Karpas-422 (cell line): ENCODE results near the gene TTC9. TPM values are rescaled to one million over a fixed set of nuclear protein-coding genes. Genes with fewer than 3 reads are reported as not detected.

Experiments
- DNase-seq: peaks from one replicate; pipeline ENCODE4 v3.0.0-alpha.2; 2015
- H2AFZ ChIP-seq: fragments of 200-600 bp; sonication (generic); 2 replicates; pipeline ENCODE4 v1.6.1; 2014; ENCODE audit warnings: antibody characterized with exemption, low read length, mixed read lengths
- H3K27ac ChIP-seq: fragments of 200-600 bp; sonication (generic); 2 replicates; pipeline ENCODE4 v1.5.1; 2014; ENCODE audit warnings: mild to moderate bottlenecking, low read length, moderate library complexity
- H3K27me3 ChIP-seq: fragments of 200-600 bp; sonication (generic); 2 replicates; pipeline ENCODE4 v1.6.1; 2014; ENCODE audit warnings: low read length, mixed read lengths
- H3K36me3 ChIP-seq: fragments of 200-600 bp; sonication (generic); 2 replicates; pipeline ENCODE4 v1.6.1; 2014; ENCODE audit warnings: low read length, mixed read lengths; ENCODE audit not compliant: insufficient read depth
- H3K4me1 ChIP-seq: fragments of 200-600 bp; sonication (generic); 2 replicates; pipeline ENCODE4 v1.6.1; 2014; ENCODE audit warnings: mild to moderate bottlenecking, low read length, mixed read lengths
- H3K4me2 ChIP-seq: fragments of 200-600 bp; sonication (generic); 2 replicates; pipeline ENCODE4 v1.6.1; 2014; ENCODE audit warnings: low read length, low read depth, mild to moderate bottlenecking; ENCODE audit not compliant: poor library complexity, severe bottlenecking
- H3K4me3 ChIP-seq: fragments of 200-600 bp; sonication (generic); 2 replicates; pipeline ENCODE4 v1.5.1; 2014; ENCODE audit warnings: mild to moderate bottlenecking, antibody characterized with exemption, low read length, mixed read lengths
- H3K79me2 ChIP-seq: fragments of 200-600 bp; sonication (generic); 2 replicates; pipeline ENCODE4 v1.6.1; 2014; ENCODE audit warnings: mild to moderate bottlenecking, low read length, mixed read lengths
- H3K9ac ChIP-seq: fragments of 200-600 bp; sonication (generic); 2 replicates; pipeline ENCODE4 v1.6.0; 2014; ENCODE audit warnings: low read length
- H3K9me2 ChIP-seq: fragments of 200-600 bp; sonication (generic), shearing (Covaris generic); replicated peaks from 2 replicates; pipeline ENCODE4 v1.6.0; 2014; ENCODE audit warnings: mild to moderate bottlenecking, low read length, moderate library complexity; ENCODE audit not compliant: insufficient read depth
- H3K9me3 ChIP-seq: fragments of 300-700, 200-600 bp; sonication (generic); 2 replicates; pipeline ENCODE4 v1.6.1; 2014; ENCODE audit warnings: low read length, mixed read lengths
- H4K20me1 ChIP-seq: fragments of 200-600 bp; sonication (generic); 2 replicates; pipeline ENCODE4 v1.6.1; 2014; ENCODE audit warnings: mild to moderate bottlenecking, antibody characterized with exemption, low read length, low read depth; ENCODE audit not compliant: insufficient read depth
- total RNA-seq: library from RNA; depleted of rRNA; stranded (reverse); fragments of >200 nt; shearing (Covaris generic); gene quantifications from 2 replicates; pipeline ENCODE4 v1.2.3, GENCODE V29; 2014; ENCODE audit warnings: low replicate concordance

TTC9 gene
- total RNA-seq, 1 experiment from 2014 or later = 6.1 TPM

GRCh38 chr14:70671652-70672644, 30.2 kb downstream of the TTC9 start:
- no peaks in the 10 kb centered on the region for H4K20me1 ChIP-seq
- H3K4me2 ChIP-seq = no peak overlapping the region
- H2AFZ ChIP-seq = no peak overlapping the region
- H3K4me1 ChIP-seq = peaks cover 7% of the 10 kb centered on the region
- H3K4me3 ChIP-seq = no peak overlapping the region
- H3K9me3 ChIP-seq = no peaks in the 10 kb centered on the region
- H3K27ac ChIP-seq = no peak overlapping the region
- no peak overlapping the region for H3K9ac ChIP-seq
- H3K9me2 ChIP-seq = no peaks in the 10 kb centered on the region; the same call in 1 of the 2 replicates
- H3K79me2 ChIP-seq = no peaks in the 10 kb centered on the region
- no peaks in the 10 kb centered on the region for H3K36me3 ChIP-seq
- no peaks in the 10 kb centered on the region for H3K27me3 ChIP-seq
- no peak for DNase-seq

GRCh38 chr14:70677341-70677740, 35.6 kb downstream of the TTC9 start:
- Histone ChIP-seq H3K27ac (no peak overlapping the region), H3K9me2 (no peaks in the 10 kb centered on the region), H2AFZ (no peak overlapping the region), H3K4me1 (no peaks in the 10 kb centered on the region), H3K27me3 (no peaks in the 10 kb centered on the region), H3K9ac (no peak overlapping the region), H3K36me3 (no peaks in the 10 kb centered on the region), H3K4me3 (no peak overlapping the region), H3K79me2 (no peaks in the 10 kb centered on the region), H3K9me3 (no peaks in the 10 kb centered on the region), H3K4me2 (no peak overlapping the region), H4K20me1 (no peaks in the 10 kb centered on the region)
- no peak for DNase-seq

- no peak overlapping the region for H3K27ac ChIP-seq
- H3K4me3 ChIP-seq = no peak overlapping the region
- H3K9ac ChIP-seq = no peak overlapping the region
- H3K36me3 ChIP-seq = no peaks in the 10 kb centered on the region
- H3K9me3 ChIP-seq = no peaks in the 10 kb centered on the region
- H4K20me1 ChIP-seq = no peaks in the 10 kb centered on the region
- DNase-seq = no peak
- H3K4me1 ChIP-seq = no peaks in the 10 kb centered on the region
- no peaks in the 10 kb centered on the region for H3K79me2 ChIP-seq
- no peak overlapping the region for H3K4me2 ChIP-seq
- H3K9me2 ChIP-seq = no peaks in the 10 kb centered on the region
- H2AFZ ChIP-seq = no peak overlapping the region
- no peaks in the 10 kb centered on the region for H3K27me3 ChIP-seq
Observed at GRCh38 chr14:70680748-70681147, 39.0 kb downstream of the TTC9 start.

GRCh38 chr14:70683983-70684382, 42.3 kb downstream of the TTC9 start:
- H3K27me3 ChIP-seq = no peaks in the 10 kb centered on the region
- no peak overlapping the region for H3K4me3 ChIP-seq
- H2AFZ ChIP-seq = no peak overlapping the region
- no peaks in the 10 kb centered on the region for H4K20me1 ChIP-seq
- no peaks in the 10 kb centered on the region for H3K9me3 ChIP-seq
- DNase-seq = no peak
- H3K4me1 ChIP-seq = no peaks in the 10 kb centered on the region
- H3K9me2 ChIP-seq = no peaks in the 10 kb centered on the region
- no peaks in the 10 kb centered on the region for H3K36me3 ChIP-seq
- no peak overlapping the region for H3K4me2 ChIP-seq
- no peak overlapping the region for H3K9ac ChIP-seq
- no peak overlapping the region for H3K27ac ChIP-seq
- no peaks in the 10 kb centered on the region for H3K79me2 ChIP-seq

- no peaks in the 10 kb centered on the region for H3K9me3 ChIP-seq
- no peak overlapping the region for H3K27ac ChIP-seq
- H3K4me1 ChIP-seq = no peaks in the 10 kb centered on the region
- DNase-seq = no peak
- no peaks in the 10 kb centered on the region for H3K9me2 ChIP-seq
- no peak overlapping the region for H2AFZ ChIP-seq
- H3K4me2 ChIP-seq = no peak overlapping the region
- no peaks in the 10 kb centered on the region for H3K27me3 ChIP-seq
- no peaks in the 10 kb centered on the region for H3K79me2 ChIP-seq
- no peak overlapping the region for H3K9ac ChIP-seq
- no peaks in the 10 kb centered on the region for H3K36me3 ChIP-seq
- no peak overlapping the region for H3K4me3 ChIP-seq
- no peaks in the 10 kb centered on the region for H4K20me1 ChIP-seq
Observed at GRCh38 chr14:70685474-70686197, 43.9 kb downstream of the TTC9 start.

GRCh38 chr14:70692210-70692609, 50.5 kb downstream of the TTC9 start:
- Histone ChIP-seq H3K9me2 (no peaks in the 10 kb centered on the region), H3K9me3 (no peaks in the 10 kb centered on the region), H4K20me1 (no peaks in the 10 kb centered on the region), H3K27me3 (no peaks in the 10 kb centered on the region), H3K79me2 (no peaks in the 10 kb centered on the region), H3K4me3 (no peak overlapping the region), H3K36me3 (no peaks in the 10 kb centered on the region), H3K27ac (no peak overlapping the region), H3K9ac (no peak overlapping the region), H3K4me1 (no peaks in the 10 kb centered on the region), H2AFZ (no peak overlapping the region), H3K4me2 (no peak overlapping the region)
- no peak for DNase-seq

GRCh38 chr14:70696026-70696425, 54.3 kb downstream of the TTC9 start:
- no peak overlapping the region for H3K4me3 ChIP-seq
- no peak for DNase-seq
- no peak overlapping the region for H3K4me2 ChIP-seq
- no peak overlapping the region for H3K9ac ChIP-seq
- H3K27me3 ChIP-seq = no peaks in the 10 kb centered on the region
- H3K4me1 ChIP-seq = no peaks in the 10 kb centered on the region
- no peaks in the 10 kb centered on the region for H4K20me1 ChIP-seq
- H3K79me2 ChIP-seq = no peaks in the 10 kb centered on the region
- no peak overlapping the region for H2AFZ ChIP-seq
- no peak overlapping the region for H3K27ac ChIP-seq
- no peaks in the 10 kb centered on the region for H3K9me3 ChIP-seq
- H3K9me2 ChIP-seq = no peaks in the 10 kb centered on the region
- no peaks in the 10 kb centered on the region for H3K36me3 ChIP-seq

- H3K4me3 ChIP-seq = no peak overlapping the region
- no peaks in the 10 kb centered on the region for H3K9me2 ChIP-seq
- no peaks in the 10 kb centered on the region for H3K4me1 ChIP-seq
- H3K27me3 ChIP-seq = no peaks in the 10 kb centered on the region
- no peak overlapping the region for H3K4me2 ChIP-seq
- no peak for DNase-seq
- H2AFZ ChIP-seq = no peak overlapping the region
- H3K9ac ChIP-seq = no peak overlapping the region
- no peaks in the 10 kb centered on the region for H3K79me2 ChIP-seq
- no peaks in the 10 kb centered on the region for H4K20me1 ChIP-seq
- H3K36me3 ChIP-seq = no peaks in the 10 kb centered on the region
- no peaks in the 10 kb centered on the region for H3K9me3 ChIP-seq
- H3K27ac ChIP-seq = no peak overlapping the region
Observed at GRCh38 chr14:70697701-70698100, 56.0 kb downstream of the TTC9 start.
